Right hindlimb (tissue), 1 donor: ENCODE measurements around the gene B3GNT3.

Source experiments
- DNase-seq: peaks from one replicate; pipeline ENCODE4 v3.0.0-alpha.2; 2018

The B3GNT3 gene, protein sequence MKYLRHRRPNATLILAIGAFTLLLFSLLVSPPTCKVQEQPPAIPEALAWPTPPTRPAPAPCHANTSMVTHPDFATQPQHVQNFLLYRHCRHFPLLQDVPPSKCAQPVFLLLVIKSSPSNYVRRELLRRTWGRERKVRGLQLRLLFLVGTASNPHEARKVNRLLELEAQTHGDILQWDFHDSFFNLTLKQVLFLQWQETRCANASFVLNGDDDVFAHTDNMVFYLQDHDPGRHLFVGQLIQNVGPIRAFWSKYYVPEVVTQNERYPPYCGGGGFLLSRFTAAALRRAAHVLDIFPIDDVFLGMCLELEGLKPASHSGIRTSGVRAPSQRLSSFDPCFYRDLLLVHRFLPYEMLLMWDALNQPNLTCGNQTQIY

DNA sequence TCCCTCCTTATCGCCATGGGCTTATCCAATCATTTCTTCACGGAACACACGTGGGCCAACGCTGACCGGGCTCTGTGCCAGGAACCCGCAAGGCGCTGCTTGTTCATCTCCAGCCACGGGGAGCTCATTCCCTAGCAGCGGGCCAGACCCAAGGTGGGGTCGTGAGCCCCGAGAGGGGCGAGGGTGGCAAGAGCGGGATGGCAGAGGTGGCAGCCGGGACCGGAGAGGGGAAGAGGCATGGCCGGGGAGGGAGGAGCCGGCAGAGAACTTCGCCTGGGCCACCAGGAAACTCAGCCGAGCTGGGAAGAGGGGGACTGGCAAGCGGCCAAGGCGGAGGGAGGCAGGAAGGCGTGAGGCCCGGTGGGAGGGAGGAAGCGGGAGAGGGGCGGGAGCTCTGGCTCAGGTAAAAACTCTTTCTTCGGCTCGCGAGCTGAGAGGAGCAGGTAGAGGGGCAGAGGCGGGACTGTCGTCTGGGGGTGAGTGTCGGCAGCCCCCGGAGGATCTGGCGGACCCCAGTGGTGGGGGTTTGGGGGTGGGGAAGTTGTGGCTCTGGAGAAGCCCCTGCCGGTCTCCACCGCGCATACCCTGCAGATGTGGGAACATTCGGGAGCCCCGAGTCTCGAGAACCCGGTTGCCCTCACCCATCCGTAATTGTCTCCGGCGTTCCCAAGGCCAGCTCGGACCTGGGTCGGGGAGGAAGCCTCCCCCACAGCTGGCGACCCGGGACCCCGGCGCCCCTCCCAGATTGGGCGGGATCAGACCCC is at the start of gene B3GNT3:
TSS of gene B3GNT3 (plus strand) at position 408 of the 764 bp plus-strand sequence. CDS start 12,670 bp downstream, outside the sequence.
- DNase-seq = no peak

DNA sequence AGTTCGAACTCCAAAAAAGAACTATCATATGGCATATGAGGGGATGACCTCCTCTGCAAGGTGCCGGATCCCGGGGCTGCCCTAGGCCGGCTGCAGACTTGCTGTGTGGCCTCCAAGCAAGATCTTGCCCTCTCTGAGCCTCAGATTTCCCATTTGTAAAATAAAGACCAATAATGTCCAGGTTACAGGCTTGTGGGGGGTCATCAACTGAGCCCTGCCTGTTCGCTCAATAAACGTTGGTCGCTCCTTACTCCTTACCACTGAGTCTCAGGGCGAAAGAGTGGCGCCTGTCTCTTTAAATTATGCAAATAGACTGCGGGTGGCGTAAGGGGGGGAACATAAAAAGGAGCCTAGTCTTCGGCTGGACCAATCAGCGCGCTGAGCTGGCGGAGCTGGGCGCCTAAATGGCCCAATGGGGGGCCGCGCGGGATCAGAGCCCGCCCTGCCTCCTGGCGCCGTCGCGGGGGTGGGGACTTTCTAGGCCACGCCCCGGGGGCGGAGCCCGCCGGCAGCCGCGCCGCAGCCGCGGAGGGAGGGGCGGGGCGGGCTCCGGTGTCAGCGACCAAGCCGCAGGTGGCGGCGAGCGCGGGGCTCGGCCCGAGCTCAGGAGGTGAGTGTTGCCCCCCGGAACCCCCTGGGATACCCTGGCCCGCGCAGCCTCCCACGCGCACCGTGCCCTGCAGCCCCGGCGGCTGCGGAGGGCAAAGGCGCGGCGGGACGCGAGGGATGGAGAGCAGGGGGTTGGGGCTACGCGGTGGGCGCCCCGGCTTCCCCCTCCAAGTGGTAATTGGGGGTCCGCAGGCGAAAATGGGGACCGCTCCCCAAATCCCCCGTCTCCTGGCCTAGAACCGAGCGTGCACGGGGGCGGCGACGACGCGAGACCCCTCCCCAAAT is 47.5 kb upstream of the B3GNT3 start:
- DNase-seq = peak; percentile 90

- no peak for DNase-seq
Observed at GRCh38 chr19:17748884-17749638, 45.9 kb upstream of the B3GNT3 start.

DNA sequence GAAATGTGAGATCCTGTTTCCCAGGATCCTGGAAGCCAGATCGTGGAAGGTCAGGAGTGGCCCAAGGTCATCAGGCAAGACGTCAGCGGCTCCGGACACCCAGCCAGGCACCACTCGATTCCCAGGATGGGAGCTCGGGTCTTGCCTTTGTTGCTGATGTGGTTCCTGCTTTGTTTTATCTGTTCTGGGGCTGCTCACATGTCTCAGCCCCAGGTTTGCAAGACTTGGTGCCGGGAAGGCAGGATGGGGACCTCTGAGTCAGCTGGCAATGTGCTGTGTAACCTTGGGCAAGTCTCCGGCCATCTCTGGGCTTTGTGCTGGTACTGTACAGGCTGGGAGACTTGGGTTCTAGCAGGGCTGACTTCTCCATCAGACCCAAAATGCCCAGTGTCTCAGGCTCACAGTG is 45.0 kb upstream of the B3GNT3 start:
- DNase-seq = no peak

GRCh38 chr19:17751103-17751911 is 43.6 kb upstream of the B3GNT3 start, which contains the start of gene FCHO1:
Gene FCHO1 (plus strand): TSS chr19:17751477. CDS start chr19:17755165, 3,688 bp downstream.
- DNase-seq = no peak

DNA sequence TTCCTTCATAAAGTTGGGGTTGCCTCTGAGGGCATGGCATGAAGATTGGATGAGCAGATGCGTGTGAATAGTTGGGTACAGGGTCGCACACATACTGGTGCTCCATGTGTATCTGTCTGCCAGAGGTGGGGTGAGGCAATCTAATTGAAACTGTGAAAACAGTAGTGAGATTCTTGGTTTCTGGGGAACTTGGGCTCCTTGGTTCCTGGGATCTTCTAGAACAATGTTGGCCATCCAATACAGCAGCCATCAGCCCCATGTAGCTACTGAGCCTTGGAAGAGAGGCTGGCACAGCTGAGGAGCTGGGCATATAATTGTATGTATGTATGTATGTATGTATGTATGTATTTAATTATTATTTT is 43.0 kb upstream of the B3GNT3 start:
- no peak for DNase-seq

GRCh38 chr19:17752865-17753639 is 41.9 kb upstream of the B3GNT3 start:
- DNase-seq = no peak

DNA sequence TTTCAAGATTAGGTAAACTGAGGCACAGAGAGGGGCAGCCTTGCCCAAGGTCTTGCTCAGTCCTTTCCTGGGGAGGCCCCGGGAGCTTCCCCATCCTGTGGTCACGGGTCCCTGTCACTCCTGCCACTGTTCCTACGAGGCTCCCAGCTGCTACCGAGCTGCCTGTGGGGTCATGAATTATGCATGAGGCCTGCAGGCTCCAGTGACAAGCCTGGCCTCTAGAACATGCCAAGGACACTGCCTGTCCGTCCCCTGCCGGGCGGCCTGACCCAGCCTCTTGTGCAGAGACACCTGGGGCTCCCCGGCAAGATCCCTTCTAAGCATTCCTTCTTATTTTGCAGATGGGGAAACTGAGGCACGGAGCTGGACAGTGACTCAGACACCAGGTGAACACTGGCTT is 41.0 kb upstream of the B3GNT3 start:
- DNase-seq = no peak

DNA sequence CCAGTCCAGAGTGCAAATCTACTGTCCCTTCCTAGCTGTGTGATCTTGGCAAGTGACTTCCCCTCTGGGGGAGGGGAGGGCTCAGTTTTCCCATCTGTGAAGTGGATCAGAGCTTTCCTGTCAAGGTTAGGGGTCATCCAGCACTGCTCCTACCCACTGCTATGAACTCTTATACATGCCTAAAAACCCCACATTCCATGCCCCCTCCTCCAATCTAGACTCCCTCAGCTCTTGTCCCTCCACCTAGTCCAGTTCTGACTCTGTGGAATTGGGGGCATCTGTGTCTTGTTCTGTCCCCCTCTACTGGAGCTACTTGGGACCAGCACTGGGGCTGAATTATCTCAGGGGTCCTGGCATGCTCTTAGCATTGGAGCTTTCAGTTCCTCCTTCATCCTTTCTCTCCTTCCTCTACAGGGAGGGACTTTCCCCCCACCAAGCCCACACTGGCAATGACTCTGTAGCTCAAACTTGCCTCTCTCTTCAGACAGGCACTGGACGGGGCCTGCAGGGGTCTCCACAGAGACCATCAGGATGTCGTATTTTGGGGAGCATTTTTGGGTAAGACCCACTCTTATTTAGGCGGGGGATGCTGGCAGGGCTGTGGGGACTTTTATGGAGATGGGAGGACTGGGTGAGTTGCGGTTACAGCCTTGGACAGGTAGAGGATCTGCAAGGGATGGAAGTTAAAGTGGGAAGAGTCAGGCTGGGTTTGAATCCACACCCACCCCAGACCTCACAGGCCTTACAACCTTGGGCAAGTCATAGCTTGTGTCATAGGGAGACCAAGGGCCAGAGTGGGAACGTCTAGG is 40.1 kb upstream of the B3GNT3 start:
- no peak for DNase-seq

- no peak for DNase-seq
Observed at GRCh38 chr19:17755443-17755890, 39.5 kb upstream of the B3GNT3 start.

DNA sequence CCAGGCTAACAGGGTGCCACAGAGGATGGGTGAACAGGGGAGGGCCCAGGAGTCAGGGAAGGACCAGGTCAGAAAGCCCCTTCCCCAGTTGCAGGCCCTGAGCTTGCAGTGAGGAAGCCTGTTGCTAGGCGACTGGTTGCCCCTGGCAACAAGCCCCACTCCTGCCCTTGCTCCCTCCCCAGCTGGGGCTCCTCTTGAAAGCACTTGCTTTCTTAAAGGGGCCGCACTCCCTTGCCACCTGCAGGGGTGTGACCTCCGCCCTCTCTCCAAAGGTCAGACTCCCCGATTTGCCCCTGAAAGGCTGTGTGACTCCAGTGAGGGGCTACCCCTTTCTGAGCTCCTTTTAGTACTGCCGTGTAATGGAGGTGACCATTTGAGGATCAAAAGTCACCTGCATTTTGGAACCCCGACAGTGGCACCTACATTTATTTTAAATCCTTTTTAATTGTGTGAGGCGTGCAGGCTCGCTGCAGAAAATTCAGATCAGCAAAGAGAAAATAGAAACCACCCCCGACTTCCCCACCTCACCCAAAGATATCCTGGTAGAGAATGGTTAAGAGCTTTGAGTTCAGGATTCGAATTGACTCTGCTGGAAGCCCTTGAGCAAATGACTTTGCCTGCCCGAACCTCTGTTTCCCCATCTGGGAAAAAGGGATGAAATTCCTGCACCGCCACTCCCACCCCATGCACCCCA is 38.8 kb upstream of the B3GNT3 start:
- no peak for DNase-seq

GRCh38 chr19:17757125-17757524 is 37.8 kb upstream of the B3GNT3 start:
- DNase-seq = peak; percentile 71

DNA sequence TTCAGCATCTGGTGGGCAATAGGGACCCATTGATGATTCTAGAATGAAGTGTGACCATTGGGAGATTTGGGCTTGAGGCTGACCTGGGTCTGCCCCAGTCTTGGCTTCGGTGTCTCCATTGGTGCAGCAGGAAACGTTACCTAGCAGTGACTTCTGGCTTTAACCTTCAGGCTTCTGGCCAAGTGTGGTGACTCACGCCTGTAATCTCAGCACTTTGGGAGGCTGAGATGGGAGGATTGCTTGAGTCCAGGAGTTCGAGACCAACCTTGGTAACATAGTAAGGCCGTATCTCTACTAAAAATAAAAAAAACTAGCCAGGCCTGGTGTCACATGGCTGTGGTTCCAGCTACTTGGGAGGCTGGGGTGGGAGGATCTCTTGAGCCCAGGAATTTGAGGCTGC is 36.4 kb upstream of the B3GNT3 start:
- DNase-seq = no peak

GRCh38 chr19:17761148-17761547 is 33.8 kb upstream of the B3GNT3 start:
- DNase-seq = no peak

GRCh38 chr19:17762505-17763229 is 32.3 kb upstream of the B3GNT3 start:
- DNase-seq = no peak

GRCh38 chr19:17764348-17764747 is 30.6 kb upstream of the B3GNT3 start:
- DNase-seq = no peak

DNA sequence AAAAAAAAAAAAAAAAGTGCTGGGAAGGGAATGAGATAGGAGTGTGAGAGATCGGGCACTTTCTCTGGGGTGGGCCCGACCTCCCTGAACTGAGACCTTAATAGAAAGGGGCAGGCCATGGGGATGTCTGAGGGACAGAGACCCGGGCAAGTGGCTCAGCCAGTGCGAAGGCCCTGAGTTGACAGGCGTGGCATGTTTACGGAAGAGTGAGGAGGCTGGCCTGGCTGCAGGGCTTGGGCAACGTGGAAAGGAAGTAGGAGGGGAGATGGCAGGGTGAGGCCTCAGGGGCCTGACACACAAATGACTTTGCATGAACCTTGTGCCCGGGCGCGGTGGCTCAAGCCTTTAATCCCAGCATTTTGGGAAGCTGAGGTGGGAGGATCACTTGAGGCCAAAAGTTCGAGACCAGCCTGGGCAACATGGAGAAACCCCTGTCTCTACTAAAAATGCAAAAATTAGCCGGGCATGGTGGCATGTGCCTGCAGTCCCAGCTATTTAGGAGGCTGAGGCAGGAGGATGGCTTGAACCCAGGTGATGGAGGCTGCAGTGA is 29.8 kb upstream of the B3GNT3 start:
- DNase-seq = no peak

- DNase-seq = peak; percentile 66
Observed at GRCh38 chr19:17766543-17767131, 28.3 kb upstream of the B3GNT3 start.
